Suppressor macrophage treated with lipopolysaccharide for 1 hour (primary cell): ENCODE measurements around the gene PRKAG3.

ENCODE experiments used
- DNase-seq, 3 donors: peaks; one replicate each; pipeline ENCODE4 v3.0.0-alpha.2; 2020 to 2022

The PRKAG3 gene

GRCh38 chr2:218812861-218813260 is 18.7 kb downstream of the PRKAG3 start:
- no peak for DNase-seq

- DNase-seq: no peak
Measured at GRCh38 chr2:218812096-218812815, 19.3 kb downstream of the PRKAG3 start.

- peak; percentile 92 to 95 (median 93) for DNase-seq
Measured at GRCh38 chr2:218811382-218811781, 20.2 kb downstream of the PRKAG3 start.

- peak in 1 of 3 donors; percentile 56 for DNase-seq
Measured at GRCh38 chr2:218810256-218810655, 21.3 kb downstream of the PRKAG3 start.

- no peak for DNase-seq
Measured at GRCh38 chr2:218809515-218809914, 22.1 kb downstream of the PRKAG3 start.

- peak in 1 of 3 donors; percentile 39 for DNase-seq
Measured at GRCh38 chr2:218807626-218808025, 24.0 kb downstream of the PRKAG3 start.

- DNase-seq: peak; percentile 78 to 89 (median 84)
Measured at GRCh38 chr2:218806346-218806978, 25.1 kb downstream of the PRKAG3 start.

GRCh38 chr2:218805627-218806026 is 26.0 kb downstream of the PRKAG3 start:
- no peak for DNase-seq

- no peak for DNase-seq
Measured at GRCh38 chr2:218804817-218805216, 26.8 kb downstream of the PRKAG3 start.

- DNase-seq: no peak
Measured at GRCh38 chr2:218802386-218802994, 29.1 kb downstream of the PRKAG3 start.

- no peak for DNase-seq
Measured at GRCh38 chr2:218799990-218800389, 31.6 kb downstream of the PRKAG3 start.

- no peak for DNase-seq
Measured at GRCh38 chr2:218798767-218799504, 32.7 kb downstream of the PRKAG3 start.

GRCh38 chr2:218796691-218797090 is 34.9 kb downstream of the PRKAG3 start:
- DNase-seq: no peak

GRCh38 chr2:218792433-218792832 is 39.2 kb downstream of the PRKAG3 start:
- peak in 2 of 3 donors; percentile 46 to 49 for DNase-seq

- no peak for DNase-seq
Measured at GRCh38 chr2:218788529-218789255, 42.9 kb downstream of the PRKAG3 start.

- DNase-seq: no peak
Measured at GRCh38 chr2:218786133-218786532, 45.5 kb downstream of the PRKAG3 start.

- DNase-seq: peak in 1 of 3 donors; percentile 17
Measured at GRCh38 chr2:218785103-218785502, 46.5 kb downstream of the PRKAG3 start.

- DNase-seq: peak in 1 of 3 donors; percentile 35
Measured at GRCh38 chr2:218783688-218784087, 47.9 kb downstream of the PRKAG3 start.

- peak in 1 of 3 donors; percentile 29 for DNase-seq
Measured at GRCh38 chr2:218782528-218782844, 49.1 kb downstream of the PRKAG3 start.

GRCh38 chr2:218781691-218782527 is 49.7 kb downstream of the PRKAG3 start, which contains the start of gene CYP27A1:
TSS of gene CYP27A1 (plus strand) at chr2:218782147. CDS start at chr2:218782183, 36 bp downstream.
- peak; percentile 41 to 62 (median 43) for DNase-seq

GRCh38 chr2:218780851-218781690 is 50.5 kb downstream of the PRKAG3 start:
- DNase-seq: peak in 1 of 3 donors; percentile 14
